ENCODE results near the gene ARHGEF17.

GRCh38 chr11:73345481-73346160 is 37.5 kb downstream of the ARHGEF17 start:
- TF ChIP-seq FOXP2 (optimal IDR thresholded peaks at IDR 0.05; ENCODE audit: borderline replicate concordance, extremely low read depth, extremely low read length, insufficient read depth) = no peak
- no peak for TF ChIP-seq POLR2AphosphoS5 (IDR thresholded peaks at IDR 0.05; ENCODE audit: low read depth, low read length)
- TF ChIP-seq REST (IDR thresholded peaks at IDR 0.05; ENCODE audit: insufficient read depth in 1 of 2, low read depth in 2 of 2, low read length in 2 of 2) = no peak
- TF ChIP-seq TAF1 (IDR thresholded peaks at IDR 0.05; ENCODE audit: borderline replicate concordance, insufficient read depth, low read length) = no peak
- TF ChIP-seq SIN3A (IDR thresholded peaks at IDR 0.05; ENCODE audit: borderline replicate concordance, insufficient read depth, low read length) = no peak
